Dermis blood vessel endothelial cell (primary cell): ENCODE results near the gene JARID2. TPM values are rescaled to one million over a fixed set of nuclear protein-coding genes. Genes with fewer than 3 reads are reported as not detected.

Experiments
- DNase-seq: peaks from one replicate; pipeline ENCODE4 v3.0.0; 2010
- total RNA-seq: library from RNA; depleted of rRNA; stranded (reverse); fragments of >200 nt; gene quantifications from 2 replicates; pipeline ENCODE4 v1.2.3, GENCODE V29; 2014

Gene JARID2
- total RNA-seq, 1 donor from 2014 or later, result 15.3 TPM

GRCh38 chr6:15555101-15556038 lies 309.5 kb downstream of the JARID2 start:
- DNase-seq, result peak; percentile 45

- DNase-seq, result no peak
Measured at GRCh38 chr6:15556711-15557110, 310.8 kb downstream of the JARID2 start.

DNA sequence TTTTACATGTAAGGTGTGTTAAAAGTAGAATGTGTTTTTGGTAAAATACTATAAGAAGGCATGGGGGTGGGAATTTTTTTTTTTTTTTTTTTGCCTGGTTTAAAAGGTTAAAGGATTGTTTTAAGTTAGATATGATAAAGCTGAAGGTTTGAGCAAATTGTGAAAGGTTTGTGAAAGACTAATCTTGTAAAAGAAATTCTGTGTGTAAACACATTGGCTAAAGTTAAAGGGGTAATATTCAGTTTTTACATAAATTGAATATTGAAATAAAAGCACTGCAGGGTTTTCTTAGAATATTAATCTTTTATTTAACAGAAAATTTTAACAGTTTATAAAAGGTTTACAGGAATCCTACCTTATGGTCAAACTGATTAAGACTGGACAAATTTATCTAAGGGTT lies 311.3 kb downstream of the JARID2 start:
- no peak for DNase-seq

GRCh38 chr6:15560713-15561112 lies 314.8 kb downstream of the JARID2 start:
- no peak for DNase-seq

DNA sequence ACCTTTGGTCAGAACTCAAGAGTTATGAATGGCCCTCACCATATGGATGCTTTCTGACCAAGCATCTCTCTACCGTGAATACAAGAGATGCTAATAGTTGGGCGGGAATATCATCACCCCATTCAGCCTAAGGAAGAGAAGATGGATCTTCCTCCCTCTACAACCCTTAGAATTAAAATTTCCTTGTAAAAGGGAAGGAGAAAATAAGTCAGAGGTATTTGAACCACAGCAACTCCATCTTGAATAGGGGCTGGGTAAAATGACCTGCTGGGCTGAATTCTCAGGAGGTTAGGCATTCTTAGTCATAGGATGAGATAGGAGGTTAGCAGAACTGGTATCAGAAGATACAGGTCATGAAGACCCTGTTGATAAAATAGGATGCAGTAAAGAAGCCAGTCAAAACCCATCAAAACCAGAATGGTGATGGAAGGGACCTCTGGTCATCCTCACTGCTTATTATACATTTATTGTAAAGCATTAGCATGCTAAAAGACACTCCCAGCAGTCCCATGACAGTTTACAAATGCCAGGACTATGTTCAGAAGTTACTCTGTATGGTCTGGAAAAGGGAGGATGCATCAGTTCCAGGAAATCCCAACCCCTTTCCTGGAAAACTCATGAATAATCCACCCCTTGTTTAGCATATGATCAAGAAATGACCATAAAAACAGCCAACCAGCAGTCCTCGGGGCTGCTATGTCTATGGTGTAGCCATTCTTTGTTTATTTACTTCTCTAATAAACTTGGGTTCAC lies 315.8 kb downstream of the JARID2 start:
- no peak for DNase-seq

- DNase-seq, result no peak
Measured at GRCh38 chr6:15562977-15563376, 317.1 kb downstream of the JARID2 start.

GRCh38 chr6:15569035-15569995 lies 323.4 kb downstream of the JARID2 start:
- no peak for DNase-seq

- no peak for DNase-seq
Measured at GRCh38 chr6:15570171-15570570, 324.3 kb downstream of the JARID2 start.
